Endothelial cell of umbilical vein (primary cell): ENCODE measurements around the gene SPACA1. TPM values are rescaled to one million over a fixed set of nuclear protein-coding genes. Genes with fewer than 3 reads are reported as not detected.

ENCODE experiments used
- BruUV-seq: library from RNA; stranded (reverse); fragments of 400-500 nt; replicated peaks from 2 replicates; lab custom pipeline; 2021; lab: Mats Ljungman, UMichigan
- CTCF ChIA-PET: fragments of 300-600, 350-600 bp; sonication (Branson Sonifier 250); formaldehyde crosslinking; loops from one replicate; lab custom pipeline; 2021; ENCODE audit warnings: antibody characterized with exemption, inconsistent platforms; lab: Charles Lee
- POLR2A ChIA-PET: fragments of 300-600, 350-600 bp; sonication (Branson Sonifier 250); formaldehyde crosslinking; loops from one replicate; lab custom pipeline; 2021; ENCODE audit warnings: antibody characterized with exemption, inconsistent platforms; lab: Charles Lee
- DNase-seq: peaks from one replicate; pipeline ENCODE4 v3.0.0-alpha.2; 2011; ENCODE audit warnings: low read depth, low spot score
- FAIRE-seq: peaks from 2 replicates; lab custom pipeline; 2011; peaks lifted over from hg19 to GRCh38; lab: Jason Lieb, UNC
- H2AFZ ChIP-seq: 2 replicates; pipeline ENCODE4 v1.6.0; 2012; ENCODE audit warnings: low read depth, low read length, control low read depth, inconsistent platforms
- H3K27ac ChIP-seq: 2 replicates; pipeline ENCODE4 v1.5.1; 2011; ENCODE audit warnings: low read depth, mild to moderate bottlenecking, control low read depth, low read length, moderate library complexity; ENCODE audit not compliant: insufficient read depth
- H3K27me3 ChIP-seq, 2 experiments: 2 replicates each; pipeline versions ENCODE4 v1.6.0 to v1.6.1; 2011; ENCODE audit warnings: low read length in 2 of 2, mixed read lengths in 1 of 2; ENCODE audit not compliant: control insufficient read depth in 2 of 2, insufficient read depth in 2 of 2
- H3K36me3 ChIP-seq, 2 experiments: 2 replicates in 1 of 2; 3 replicates in 1 of 2; pipeline ENCODE4 v1.5.1; 2011; ENCODE audit warnings: low read length in 2 of 2, mild to moderate bottlenecking in 1 of 2, moderate library complexity in 1 of 2; ENCODE audit not compliant: control insufficient read depth in 2 of 2, insufficient read depth in 2 of 2; ENCODE audit errors: extremely low read depth in 1 of 2
- H3K4me1 ChIP-seq: 3 replicates; pipeline ENCODE4 v1.5.1; 2011; ENCODE audit warnings: mild to moderate bottlenecking, low read length; ENCODE audit not compliant: control insufficient read depth, insufficient read depth; ENCODE audit errors: extremely low read depth
- H3K4me2 ChIP-seq: 2 replicates; pipeline ENCODE4 v1.6.1; 2011; ENCODE audit warnings: low read length, control low read depth, mixed read lengths; ENCODE audit not compliant: insufficient read depth
- H3K4me3 ChIP-seq, 3 experiments: fragments of 200-600 bp in 1 of 3; sonication (generic), shearing (Covaris generic) in 1 of 3; replicated peaks in 1 of 3; 2 replicates each; pipeline ENCODE4 v1.5.1; 2011 to 2016; ENCODE audit warnings: control low read depth in 3 of 3, low read length in 3 of 3, mild to moderate bottlenecking in 2 of 3, inconsistent platforms in 1 of 3, low read depth in 1 of 3, moderate library complexity in 1 of 3; ENCODE audit not compliant: insufficient read depth in 1 of 3
- H3K79me2 ChIP-seq: 2 replicates; pipeline ENCODE4 v1.6.0; 2012; ENCODE audit warnings: low read length, inconsistent platforms; ENCODE audit not compliant: control insufficient read depth, insufficient read depth
- H3K9ac ChIP-seq: replicated peaks from 2 replicates; pipeline ENCODE3; 2011; ENCODE audit warnings: low read length, control low read depth; ENCODE audit not compliant: insufficient read depth; ENCODE audit errors: extremely low read depth
- H3K9me1 ChIP-seq: replicated peaks from 3 replicates; pipeline ENCODE4 v1.6.0; 2011; ENCODE audit warnings: mild to moderate bottlenecking, low read length; ENCODE audit not compliant: control insufficient read depth, insufficient read depth; ENCODE audit errors: extremely low read depth
- H3K9me3 ChIP-seq: replicated peaks from 2 replicates; pipeline ENCODE4 v1.5.1; 2012; ENCODE audit warnings: low read length, inconsistent platforms; ENCODE audit not compliant: control insufficient read depth, insufficient read depth
- H4K20me1 ChIP-seq: replicated peaks from 2 replicates; pipeline ENCODE3; 2011; ENCODE audit warnings: mild to moderate bottlenecking, low read length; ENCODE audit not compliant: control insufficient read depth, insufficient read depth; ENCODE audit errors: extremely low read depth
- CTCF ChIP-seq, 2 donors: IDR thresholded peaks; 1 replicate in 1 of 2; 2 replicates in 1 of 2; pipeline ENCODE4 v1.5.1; 2011; ENCODE audit warnings: low read length in 2 of 2, mild to moderate bottlenecking in 2 of 2, moderate library complexity in 2 of 2, control low read depth in 1 of 2, inconsistent platforms in 1 of 2, low read depth in 1 of 2; ENCODE audit not compliant: insufficient read depth in 1 of 2; ENCODE audit errors: extremely low read depth in 1 of 2
- EZH2 ChIP-seq: IDR thresholded peaks from 2 replicates; pipeline ENCODE4 v1.6.1; 2012; ENCODE audit warnings: borderline replicate concordance, low read depth, mild to moderate bottlenecking, moderate library complexity, low read length, inconsistent platforms; ENCODE audit not compliant: severe bottlenecking
- FOS ChIP-seq: IDR thresholded peaks from 2 replicates; pipeline ENCODE4 v1.6.1; 2011; ENCODE audit warnings: mild to moderate bottlenecking, low read length, moderate library complexity, borderline replicate concordance; ENCODE audit not compliant: insufficient read depth
- GATA2 ChIP-seq: IDR thresholded peaks from 2 replicates; pipeline ENCODE4 v1.7.0; 2011; ENCODE audit warnings: low read depth, mild to moderate bottlenecking, moderate library complexity, mixed read lengths, low read length; ENCODE audit not compliant: insufficient read length, insufficient read depth
- JUN ChIP-seq: IDR thresholded peaks from 2 replicates; pipeline ENCODE4 v1.6.1; 2011; ENCODE audit warnings: borderline replicate concordance, low read depth; ENCODE audit not compliant: insufficient read length, insufficient read depth
- MYC ChIP-seq: IDR thresholded peaks from one replicate; pipeline ENCODE4 v1.6.1; 2011; ENCODE audit warnings: mild to moderate bottlenecking, low read depth, low read length
- POLR2A ChIP-seq: IDR thresholded peaks from 2 replicates; pipeline ENCODE4 v1.6.1; 2012; ENCODE audit warnings: low read depth, mild to moderate bottlenecking, control low read depth, low read length
- POLR2AphosphoS5 ChIP-seq: IDR thresholded peaks from 2 replicates; pipeline ENCODE4 v1.6.1; 2012; ENCODE audit warnings: low read depth, mild to moderate bottlenecking, control low read depth, low read length, moderate library complexity; ENCODE audit not compliant: insufficient read depth
- dilution Hi-C: fragments of 300-500 bp; cut with MboI; formaldehyde crosslinking; loops from one replicate; pipeline ENCODE4 v1.15.0; 2019; ENCODE audit warnings: low sequenced_read_pairs; ENCODE audit not compliant: extremely low pct_ligation_motif_present
- intact Hi-C: fragments of 100-400 bp; cut with micrococcal nuclease; formaldehyde crosslinking; loops from one replicate; pipeline ENCODE4 v1.10.0; 2022
- polyA plus RNA-seq, 4 experiments: library from polyadenylated mRNA; depleted of rRNA in 3 of 4; stranded (reverse) in 3 of 4; unstranded in 1 of 4; fragments of >200 nt; gene quantifications; 2 replicates each; pipeline versions ENCODE4 v1.2.1 to v1.2.3, GENCODE V29; 2011 to 2012; ENCODE audit warnings: missing spikeins in 1 of 4
- total RNA-seq: library from RNA; stranded (reverse); gene quantifications from 2 replicates; pipeline ENCODE4 v1.2.3, GENCODE V29; 2021
- TF ChIP-seq, protein P1 (sequence below): IDR thresholded peaks from 2 replicates; pipeline ENCODE4 v1.6.1; 2011; ENCODE audit not compliant: insufficient read depth, insufficient read length

Gene SPACA1
- total and polyA plus RNA-seq, 2 donors (not counting 3 experiments of a cell fraction or from before 2014, with no cell fraction given) = not detected

GRCh38 chr6:88031550-88031949 is 16.1 kb upstream of the SPACA1 start:
- intact Hi-C loops (no loop called here), dilution Hi-C loops (no loop called here)
- Histone ChIP-seq H3K79me2 (no peaks in the 10 kb centered on the region), H3K4me3 (no peak overlapping the region), H3K9me3 (no peaks in the 10 kb centered on the region), H2AFZ (no peak overlapping the region), H3K9ac (no peak overlapping the region), H3K36me3 (no peaks in the 10 kb centered on the region), H3K4me2 (no peak overlapping the region), H3K4me1 (no peaks in the 10 kb centered on the region), H4K20me1 (no peaks in the 10 kb centered on the region), H3K27ac (no peak overlapping the region), H3K27me3 (no peaks in the 10 kb centered on the region), H3K9me1 (no peaks in the 10 kb centered on the region)
- ChIA-PET POLR2A (no interaction called here), CTCF (interaction anchor here (1.3 kb wide), 1 partner anchor 10 kb away, joined by 3 read pairs; no protein-coding TSS in a partner anchor)
- TF ChIP-seq JUN = no peak
- TF ChIP-seq, protein P1, sequence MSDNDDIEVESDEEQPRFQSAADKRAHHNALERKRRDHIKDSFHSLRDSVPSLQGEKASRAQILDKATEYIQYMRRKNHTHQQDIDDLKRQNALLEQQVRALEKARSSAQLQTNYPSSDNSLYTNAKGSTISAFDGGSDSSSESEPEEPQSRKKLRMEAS = no peak
- no peak for TF ChIP-seq CTCF (IDR thresholded peaks at IDR 0.05; ENCODE audit: extremely low read depth in 1 of 2, insufficient read depth in 1 of 2, low read depth in 1 of 2, low read length in 2 of 2)
- no peak for TF ChIP-seq FOS
- TF ChIP-seq POLR2A = no peak
- no peak for TF ChIP-seq POLR2AphosphoS5
- no peak for TF ChIP-seq MYC
- no peak for TF ChIP-seq GATA2
- TF ChIP-seq EZH2 = no peak
- FAIRE-seq = no peak
- no TSS peak for BruUV-seq
- no peak for DNase-seq
